Measurements from ENCODE around the gene OR14A16.

GRCh38 chr1:247843411-247843810, 19.5 kb upstream of the OR14A16 start:
- TF ChIP-seq SPI1 (IDR thresholded peaks at IDR 0.05; ENCODE audit: borderline replicate concordance, low read depth) (no peak), CTCF (IDR thresholded peaks at IDR 0.05; ENCODE audit: insufficient read depth, low read length) (no peak), GABPA (IDR thresholded peaks at IDR 0.05; ENCODE audit: low read depth) (no peak)
